Limb (tissue), 2 donors: Measurements from ENCODE around the gene MUC6.

Experiments used
- DNase-seq, 2 donors: peaks; one replicate each; pipeline ENCODE4 v3.0.0-alpha.2; 2016; ENCODE audit errors: extremely low spot score in 2 of 2

The MUC6 gene

GRCh38 chr11:1009371-1009770, 27.1 kb downstream of the MUC6 start:
- DNase-seq = no peak

GRCh38 chr11:1008803-1009145, 27.7 kb downstream of the MUC6 start:
- DNase-seq = no peak

GRCh38 chr11:1008001-1008802, 28.3 kb downstream of the MUC6 start:
- DNase-seq = peak; percentile 2 to 51

- no peak for DNase-seq
Measured at GRCh38 chr11:1007279-1007678, 29.2 kb downstream of the MUC6 start.

GRCh38 chr11:1006762-1007161, 29.8 kb downstream of the MUC6 start:
- peak in 1 of 2 donors; percentile 2 for DNase-seq

GRCh38 chr11:1005928-1006327, 30.6 kb downstream of the MUC6 start:
- DNase-seq = peak; percentile 63 to 81

GRCh38 chr11:1003159-1003558, 33.4 kb downstream of the MUC6 start:
- DNase-seq = no peak

- no peak for DNase-seq
Measured at GRCh38 chr11:1002406-1002984, 34.0 kb downstream of the MUC6 start.

GRCh38 chr11:1001617-1002405, 34.7 kb downstream of the MUC6 start:
- no peak for DNase-seq

GRCh38 chr11:1000357-1001278, 35.9 kb downstream of the MUC6 start:
- DNase-seq = no peak

- DNase-seq = no peak
Measured at GRCh38 chr11:999009-999408, 37.5 kb downstream of the MUC6 start.

GRCh38 chr11:997907-998306, 38.6 kb downstream of the MUC6 start:
- DNase-seq = no peak

GRCh38 chr11:996681-997080, 39.8 kb downstream of the MUC6 start:
- no peak for DNase-seq

GRCh38 chr11:995752-996420, 40.6 kb downstream of the MUC6 start:
- peak in 1 of 2 donors; percentile 52 for DNase-seq

- no peak for DNase-seq
Measured at GRCh38 chr11:995044-995751, 41.3 kb downstream of the MUC6 start.

- DNase-seq = no peak
Measured at GRCh38 chr11:993632-994167, 42.8 kb downstream of the MUC6 start.

- no peak for DNase-seq
Measured at GRCh38 chr11:992577-992976, 43.9 kb downstream of the MUC6 start.

GRCh38 chr11:991711-992307, 44.7 kb downstream of the MUC6 start:
- DNase-seq = no peak

GRCh38 chr11:991034-991433, 45.5 kb downstream of the MUC6 start:
- no peak for DNase-seq

GRCh38 chr11:990101-990500, 46.4 kb downstream of the MUC6 start:
- DNase-seq = no peak
